CD8-positive, alpha-beta memory T cell (primary cell): ENCODE results near the gene SESN3. TPM values are rescaled to one million over a fixed set of nuclear protein-coding genes. Genes with fewer than 3 reads are reported as not detected.

Experiments used
- CTCF ChIA-PET: fragments of 350-600 bp; sonication (Branson Sonifier 250); formaldehyde crosslinking; loops from one replicate; lab custom pipeline; 2021; ENCODE audit warnings: antibody characterized with exemption; lab: Charles Lee
- POLR2A ChIA-PET: fragments of 350-600 bp; sonication (Branson Sonifier 250); formaldehyde crosslinking; loops from one replicate; lab custom pipeline; 2021; ENCODE audit warnings: antibody characterized with exemption; lab: Charles Lee
- DNase-seq, 5 donors: peaks; one replicate each; pipeline versions ENCODE4 v3.0.0 to v3.0.0-alpha.2; 2020 to 2022; ENCODE audit warnings: mixed read lengths in 1 of 5
- H3K27ac ChIP-seq: one replicate; pipeline ENCODE4 v1.7.0; 2013; ENCODE audit warnings: low read depth, mild to moderate bottlenecking, low read length, moderate library complexity
- H3K27me3 ChIP-seq: 2 replicates; pipeline ENCODE4 v1.7.0; 2013; ENCODE audit warnings: low read length, mild to moderate bottlenecking; ENCODE audit not compliant: insufficient read depth, poor library complexity, severe bottlenecking
- H3K36me3 ChIP-seq: 2 replicates; pipeline ENCODE4 v1.7.0; 2013; ENCODE audit warnings: mild to moderate bottlenecking, low read length, moderate library complexity; ENCODE audit not compliant: insufficient read depth
- H3K4me1 ChIP-seq: 2 replicates; pipeline ENCODE4 v1.7.0; 2013; ENCODE audit warnings: mild to moderate bottlenecking, low read length, moderate library complexity; ENCODE audit not compliant: insufficient read depth
- H3K4me3 ChIP-seq: 2 replicates; pipeline ENCODE4 v1.7.0; 2013; ENCODE audit warnings: mild to moderate bottlenecking, low read length
- H3K9me3 ChIP-seq: 2 replicates; pipeline ENCODE4 v1.7.0; 2013; ENCODE audit warnings: mild to moderate bottlenecking, low read length
- H3K27ac Mint-ChIP-seq, 8 donors: one replicate each; pipeline ENCODE4 v1.8.0; 2020 to 2021; ENCODE audit warnings: mixed read lengths in 8 of 8, mild to moderate bottlenecking in 6 of 8, inconsistent platforms in 3 of 8, moderate library complexity in 3 of 8
- H3K27me3 Mint-ChIP-seq, 2 donors: one replicate each; pipeline ENCODE4 v1.8.0; 2020 to 2021; ENCODE audit warnings: mixed read lengths in 2 of 2, mild to moderate bottlenecking in 1 of 2, moderate library complexity in 1 of 2
- H3K36me3 Mint-ChIP-seq, 3 donors: one replicate each; pipeline ENCODE4 v1.8.0; 2020 to 2021; ENCODE audit warnings: mixed read lengths in 3 of 3, inconsistent platforms in 1 of 3, mild to moderate bottlenecking in 1 of 3
- H3K4me1 Mint-ChIP-seq, 3 donors: one replicate each; pipeline ENCODE4 v1.8.0; 2020 to 2021; ENCODE audit warnings: mixed read lengths in 3 of 3, inconsistent platforms in 1 of 3, mild to moderate bottlenecking in 1 of 3
- H3K4me3 Mint-ChIP-seq, 7 donors: one replicate each; pipeline ENCODE4 v1.8.0; 2020 to 2021; ENCODE audit warnings: mixed read lengths in 7 of 7, mild to moderate bottlenecking in 6 of 7, moderate library complexity in 4 of 7, inconsistent platforms in 2 of 7
- H3K9me3 Mint-ChIP-seq, 5 donors: one replicate each; pipeline ENCODE4 v1.8.0; 2020 to 2022; ENCODE audit warnings: mixed read lengths in 5 of 5, mild to moderate bottlenecking in 3 of 5, moderate library complexity in 2 of 5, inconsistent platforms in 1 of 5
- polyA plus RNA-seq: library from polyadenylated mRNA; unstranded; fragments of 300-500 nt; fragmentation: Illumina TruSeq; gene quantifications from one replicate; pipeline ENCODE4 v1.2.3, GENCODE V29; 2021
- total RNA-seq, 2 experiments: library from RNA; stranded (reverse); gene quantifications; one replicate each; pipeline ENCODE4 v1.2.3, GENCODE V29; 2021

Gene SESN3
- total and polyA plus RNA-seq, 3 experiments from 2014 or later = 2.1 to 19.7 (median 18.8) TPM

- Mint-ChIP-seq H3K36me3 (no peaks in the 10 kb centered on the region), H3K27me3 (peaks cover 0 to 23% of the 10 kb centered on the region in 2 donors), H3K27ac (no peak overlapping the region), H3K9me3 (no peaks in the 10 kb centered on the region), H3K4me1 (peaks cover 3 to 6% (median 5%) of the 10 kb centered on the region in 3 donors), H3K4me3 (no peak overlapping the region)
- Histone ChIP-seq H3K27me3 (no peaks in the 10 kb centered on the region), H3K36me3 (no peaks in the 10 kb centered on the region), H3K9me3 (no peaks in the 10 kb centered on the region), H3K4me1 (no peaks in the 10 kb centered on the region), H3K4me3 (no peak overlapping the region), H3K27ac (no peak overlapping the region)
- ChIA-PET CTCF (no interaction called here), POLR2A (no interaction called here)
- DNase-seq = no peak
These were observed 9.1 kb upstream of the SESN3 start for GRCh38 chr11:95239871-95240649.

- CTCF ChIA-PET = interaction anchor here (0.7 to 2.5 kb wide), 9 partner anchors 12 to 473 kb away, joined by 3 to 24 read pairs (median 14); partner anchors contain the start of gene ENDOD1
- POLR2A ChIA-PET = interaction anchor here (0.7 to 2.6 kb wide), 11 partner anchors 13 to 1492 kb away, joined by 3 to 25 read pairs (median 8); partner anchors contain the start of genes C11orf54, CEP57, ENDOD1 and FAM76B
These were observed 1.7 kb upstream of the SESN3 start for GRCh38 chr11:95232666-95233065.

DNA sequence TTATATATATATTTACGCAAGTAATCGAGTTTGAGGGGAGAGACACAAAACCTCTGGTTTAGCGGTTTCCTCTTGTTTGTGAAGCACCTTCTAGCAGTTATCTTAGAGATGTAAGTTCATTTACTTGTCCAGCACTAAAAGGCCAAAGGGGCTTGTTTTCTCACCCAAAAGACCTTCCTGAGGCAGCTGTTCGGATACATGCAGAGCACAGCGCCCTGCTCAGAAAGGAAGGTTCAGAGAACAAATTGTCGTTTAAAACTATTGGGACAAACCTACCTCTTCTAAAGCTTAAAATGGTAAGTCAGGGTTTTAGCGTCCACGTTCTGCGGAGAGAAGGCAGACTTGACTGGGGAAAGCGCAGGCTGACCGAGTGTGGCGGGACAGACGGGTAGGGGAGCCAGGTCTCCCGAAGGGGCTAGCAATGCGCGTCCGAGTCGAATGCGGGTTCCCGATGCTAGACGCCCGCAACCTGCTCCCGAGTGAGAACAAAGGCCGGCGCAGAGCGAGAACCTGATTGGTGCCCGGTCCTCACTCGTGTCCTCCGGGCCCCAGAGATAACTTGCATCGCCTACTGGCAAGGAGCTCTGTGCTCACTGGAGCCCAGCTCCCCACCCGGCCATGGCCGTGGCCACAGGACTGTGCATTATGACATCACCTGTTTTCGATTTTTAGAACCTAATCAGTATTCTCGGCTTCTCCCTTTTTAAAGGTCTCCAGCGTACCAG, 1.0 kb upstream of the SESN3 start:
- H3K4me3 ChIP-seq = peak overlapping the region; percentile 42
- CTCF ChIA-PET = interaction anchor here (0.7 to 2.5 kb wide), 16 partner anchors 12 to 481 kb away, joined by 3 to 24 read pairs (median 4); partner anchors contain the start of gene ENDOD1
- Mint-ChIP-seq H3K9me3 (no peaks in the 10 kb centered on the region), H3K36me3 (peaks cover 0 to 9% (median 0%) of the 10 kb centered on the region in 3 donors), H3K27ac (no peak overlapping the region), H3K27me3 (no peaks in the 10 kb centered on the region), H3K4me3 (no peak overlapping the region), H3K4me1 (peaks cover 39 to 43% (median 42%) of the 10 kb centered on the region in 3 donors)
- DNase-seq = peak; percentile 44 to 82 (median 62)
- POLR2A ChIA-PET = interaction anchor here (0.7 to 2.6 kb wide), 16 partner anchors 14 to 1491 kb away, joined by 3 to 25 read pairs (median 6); partner anchors contain the start of genes C11orf54, CCDC82, CEP57 and ENDOD1
- H3K4me1 ChIP-seq = peaks cover 24% of the 10 kb centered on the region
- peak overlapping the region; percentile 60 for H3K27ac ChIP-seq
- no peaks in the 10 kb centered on the region for H3K9me3 ChIP-seq
- H3K27me3 ChIP-seq = no peaks in the 10 kb centered on the region
- no peaks in the 10 kb centered on the region for H3K36me3 ChIP-seq

More at GRCh38 chr11:95232666-95233065, 1.7 kb upstream of the SESN3 start:
- no peaks in the 10 kb centered on the region for H3K27me3 Mint-ChIP-seq
- H3K36me3 ChIP-seq = no peaks in the 10 kb centered on the region
- no peaks in the 10 kb centered on the region for H3K9me3 Mint-ChIP-seq
- peak overlapping the region; percentile 60 for H3K27ac ChIP-seq
- peaks cover 35 to 38% (median 38%) of the 10 kb centered on the region in 3 donors for H3K4me1 Mint-ChIP-seq
- H3K4me1 ChIP-seq = peaks cover 24% of the 10 kb centered on the region
- H3K4me3 ChIP-seq = peak overlapping the region; percentile 42
- no peaks in the 10 kb centered on the region for H3K9me3 ChIP-seq
- no peaks in the 10 kb centered on the region for H3K27me3 ChIP-seq
- H3K4me3 Mint-ChIP-seq = no peak overlapping the region
- no peak overlapping the region for H3K27ac Mint-ChIP-seq
- H3K36me3 Mint-ChIP-seq = peaks cover 0 to 9% (median 0%) of the 10 kb centered on the region in 3 donors
- no peak for DNase-seq

GRCh38 chr11:95230810-95231126, 234 bp downstream of the SESN3 start:
- peak overlapping the region; percentile 68 for H3K4me3 ChIP-seq
- POLR2A ChIA-PET = interaction anchor here (0.6 to 2.6 kb wide), 11 partner anchors 23 to 1490 kb away, joined by 3 to 25 read pairs (median 5); partner anchors contain the start of genes C11orf54, CCDC82, CEP57 and ENDOD1
- H3K4me1 ChIP-seq = peaks cover 24% of the 10 kb centered on the region
- DNase-seq = no peak
- peaks cover 0 to 9% (median 0%) of the 10 kb centered on the region in 3 donors for H3K36me3 Mint-ChIP-seq
- peak overlapping the region; percentile 40 for H3K27ac ChIP-seq
- H3K4me3 Mint-ChIP-seq = peak overlapping the region in 5 of 7 donors; percentile 92 to 97 (median 95)
- no peaks in the 10 kb centered on the region for H3K27me3 ChIP-seq
- no peaks in the 10 kb centered on the region for H3K9me3 ChIP-seq
- CTCF ChIA-PET = interaction anchor here (0.8 to 2.5 kb wide), 13 partner anchors 14 to 482 kb away, joined by 3 to 24 read pairs (median 5); no protein-coding TSS in a partner anchor
- peak overlapping the region in 2 of 8 donors; percentile 38 to 98 for H3K27ac Mint-ChIP-seq
- peaks cover 44 to 55% (median 55%) of the 10 kb centered on the region in 3 donors for H3K4me1 Mint-ChIP-seq
- H3K36me3 ChIP-seq = no peaks in the 10 kb centered on the region
- H3K27me3 Mint-ChIP-seq = no peaks in the 10 kb centered on the region
- H3K9me3 Mint-ChIP-seq = no peaks in the 10 kb centered on the region

DNA sequence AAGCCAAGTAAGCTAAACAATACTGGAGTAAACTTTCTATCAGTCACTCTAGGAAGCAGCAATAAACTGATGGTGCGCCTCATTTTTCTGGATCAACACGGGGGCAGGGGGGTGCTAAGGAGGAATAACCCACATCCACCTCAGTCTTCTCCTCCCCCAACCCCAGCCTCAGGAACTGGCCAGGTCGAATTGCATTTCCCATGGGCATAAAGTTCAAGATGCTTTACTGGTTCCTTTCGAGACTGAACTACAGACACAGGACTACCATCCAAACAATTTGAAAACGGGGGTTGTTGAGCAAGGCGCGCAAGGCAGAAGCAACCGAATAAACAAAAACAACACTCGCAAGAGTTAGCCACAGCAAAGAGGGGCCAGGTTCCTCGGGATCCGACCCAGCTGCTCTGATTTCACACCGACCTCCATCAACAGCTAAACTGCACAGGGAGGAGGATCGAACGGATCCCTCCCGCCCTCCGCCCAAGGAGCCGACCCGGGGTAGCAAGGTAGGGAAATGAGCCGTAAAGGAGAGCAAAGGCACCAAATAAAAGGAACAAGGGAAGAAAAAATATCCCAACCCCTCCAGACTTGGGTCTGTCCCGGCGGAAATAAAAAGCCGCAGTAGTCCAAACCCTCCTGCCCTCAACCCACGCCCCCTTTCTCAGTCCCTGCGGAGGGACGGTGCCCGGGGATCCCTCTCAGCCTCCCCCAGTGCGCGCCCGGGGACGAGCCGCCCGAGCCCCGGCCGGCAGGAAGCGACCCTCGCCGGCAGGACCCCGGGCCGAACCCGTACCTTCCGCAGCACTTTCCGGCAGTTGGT, 801 bp downstream of the SESN3 start:
- no peaks in the 10 kb centered on the region for H3K9me3 Mint-ChIP-seq
- H3K27ac ChIP-seq = peak overlapping the region; percentile 40
- H3K4me3 ChIP-seq = peak overlapping the region; percentile 68
- peak; percentile 6 to 53 (median 19) for DNase-seq
- peaks cover 24% of the 10 kb centered on the region for H3K4me1 ChIP-seq
- ChIA-PET POLR2A (interaction anchor here (0.7 to 2.6 kb wide), 11 partner anchors 15 to 1489 kb away, joined by 3 to 22 read pairs (median 4); partner anchors contain the start of genes C11orf54, CCDC82, ENDOD1 and FAM76B), CTCF (interaction anchor here (1.1 to 2.5 kb wide), 8 partner anchors 14 to 476 kb away, joined by 3 to 22 read pairs (median 9); no protein-coding TSS in a partner anchor)
- peak overlapping the region; percentile 83 to 98 (median 89) for H3K27ac Mint-ChIP-seq
- H3K9me3 ChIP-seq = no peaks in the 10 kb centered on the region
- H3K36me3 Mint-ChIP-seq = peaks cover 0 to 11% (median 0%) of the 10 kb centered on the region in 3 donors
- peak overlapping the region in 6 of 7 donors; percentile 90 to 97 (median 94) for H3K4me3 Mint-ChIP-seq
- H3K27me3 ChIP-seq = no peaks in the 10 kb centered on the region
- no peaks in the 10 kb centered on the region for H3K27me3 Mint-ChIP-seq
- peaks cover 44 to 57% (median 56%) of the 10 kb centered on the region in 3 donors for H3K4me1 Mint-ChIP-seq
- H3K36me3 ChIP-seq = no peaks in the 10 kb centered on the region

GRCh38 chr11:95229199-95229992, 1.6 kb downstream of the SESN3 start:
- no peaks in the 10 kb centered on the region for H3K9me3 Mint-ChIP-seq
- Histone ChIP-seq H3K4me3 (peak overlapping the region; percentile 68), H3K27me3 (no peaks in the 10 kb centered on the region), H3K4me1 (peaks cover 24% of the 10 kb centered on the region), H3K36me3 (no peaks in the 10 kb centered on the region), H3K27ac (no peak overlapping the region), H3K9me3 (no peaks in the 10 kb centered on the region)
- CTCF ChIA-PET = interaction anchor here (1.1 to 1.9 kb wide), 5 partner anchors 24 to 476 kb away, joined by 4 to 12 read pairs (median 6); no protein-coding TSS in a partner anchor
- H3K36me3 Mint-ChIP-seq = peaks cover 0 to 19% (median 0%) of the 10 kb centered on the region in 3 donors
- POLR2A ChIA-PET = interaction anchor here (0.7 to 1.3 kb wide), 5 partner anchors 16 to 588 kb away, joined by 3 to 6 read pairs (median 4); partner anchors contain the start of gene FAM76B
- peaks cover 42 to 57% (median 56%) of the 10 kb centered on the region in 3 donors for H3K4me1 Mint-ChIP-seq
- H3K4me3 Mint-ChIP-seq = peak overlapping the region in 6 of 7 donors; percentile 90 to 97 (median 94)
- H3K27me3 Mint-ChIP-seq = no peaks in the 10 kb centered on the region
- DNase-seq = no peak
- peak overlapping the region; percentile 83 to 98 (median 89) for H3K27ac Mint-ChIP-seq
